Prostate gland (tissue), 2 donors: ENCODE results near the gene G2E3.
"Not testable (repeated sequence)": the region's sequence is repeated elsewhere in the genome, so short reads cannot be mapped to it uniquely, and the experiment has no call there.

Experiments used
- CTCF ChIP-seq, 4 experiments: fragments of 200-600 bp in 2 of 4; fragments of 450-650 bp in 2 of 4; sonication (generic) in 2 of 4; IDR thresholded peaks; 1 replicate in 3 of 4; 2 replicates in 1 of 4; pipeline ENCODE4 v1.5.1; 2016 to 2019; ENCODE audit warnings: antibody characterized with exemption in 4 of 4, mild to moderate bottlenecking in 2 of 4, moderate library complexity in 2 of 4
- POLR2A ChIP-seq: fragments of 450-650 bp; IDR thresholded peaks from one replicate; pipeline ENCODE4 v1.6.1; 2016; ENCODE audit warnings: antibody characterized with exemption, mild to moderate bottlenecking
- POLR2AphosphoS5 ChIP-seq: sonication (generic); formaldehyde crosslinking; IDR thresholded peaks from one replicate; pipeline ENCODE4 v1.6.1; 2017; ENCODE audit warnings: antibody characterized with exemption

GRCh38 chr14:30546735-30547134 is 12.2 kb upstream of the G2E3 start:
- not testable (repeated sequence) for TF ChIP-seq CTCF (IDR thresholded peaks at IDR 0.05); POLR2A; POLR2AphosphoS5
